AG04450 (cell line): ENCODE results near the gene TNFAIP8. TPM values are rescaled to one million over a fixed set of nuclear protein-coding genes. Genes with fewer than 3 reads are reported as not detected.

Source experiments
- CTCF ChIA-PET: fragments of 300-600, 350-600 bp; formaldehyde crosslinking; extraction: SDS; loops from one replicate; lab custom pipeline; 2022; ENCODE audit warnings: antibody characterized with exemption, inconsistent platforms; lab: Charles Lee
- POLR2A ChIA-PET: fragments of 350-600 bp; formaldehyde crosslinking; extraction: SDS; loops from one replicate; lab custom pipeline; 2021; ENCODE audit warnings: antibody characterized with exemption, inconsistent platforms; lab: Yijun Ruan, JAX
- DNase-seq: peaks from one replicate; pipeline ENCODE4 v3.0.0-alpha.2; 2011; ENCODE audit warnings: low read depth, low spot score
- H3K27ac ChIP-seq: one replicate; pipeline ENCODE4 v1.5.1; 2012; ENCODE audit warnings: low read depth, low read length, control low read depth
- H3K27me3 ChIP-seq: one replicate; pipeline ENCODE4 v1.6.0; 2012; ENCODE audit warnings: low read length; ENCODE audit not compliant: control insufficient read depth, insufficient read depth
- H3K4me3 ChIP-seq: 2 replicates; pipeline ENCODE4 v1.5.1; 2011; ENCODE audit warnings: mild to moderate bottlenecking, low read depth, low read length, control low read depth
- H3K9me3 ChIP-seq: 2 replicates; pipeline ENCODE4 v1.5.1; 2012; ENCODE audit warnings: low read length; ENCODE audit not compliant: control insufficient read depth, insufficient read depth
- CTCF ChIP-seq: IDR thresholded peaks from 2 replicates; pipeline ENCODE4 v1.5.1; 2011; ENCODE audit warnings: low read depth, low read length, control low read depth, inconsistent platforms
- polyA plus RNA-seq: library from polyadenylated mRNA; depleted of rRNA; stranded (reverse); fragments of >200 nt; gene quantifications from 2 replicates; pipeline ENCODE4 v1.2.3, GENCODE V29; 2011

The TNFAIP8 gene
- polyA plus RNA-seq, 1 experiment: 56.4 TPM

- ChIA-PET CTCF (interaction anchor here (1.4 kb wide), 1 partner anchor 19 kb away, joined by 6 read pairs; no protein-coding TSS in a partner anchor), POLR2A (interaction anchor here (0.8 kb wide), 1 partner anchor 15 kb away, joined by 6 read pairs; no protein-coding TSS in a partner anchor)
- DNase-seq: no peak
- TF ChIP-seq CTCF: no peak
- Histone ChIP-seq H3K4me3 (no peak overlapping the region), H3K27me3 (no peaks in the 10 kb centered on the region), H3K27ac (no peak overlapping the region), H3K9me3 (no peaks in the 10 kb centered on the region)
These were observed 37.4 kb downstream of the TNFAIP8 start for GRCh38 chr5:119393201-119393691.

GRCh38 chr5:119393746-119394145, 37.9 kb downstream of the TNFAIP8 start:
- ChIA-PET POLR2A (interaction anchor here (0.8 kb wide), 1 partner anchor 15 kb away, joined by 6 read pairs; no protein-coding TSS in a partner anchor), CTCF (interaction anchor here (0.5 to 1.4 kb wide), 2 partner anchors 18 kb away, joined by 3 to 6 read pairs; no protein-coding TSS in a partner anchor)
- no peak overlapping the region for H3K4me3 ChIP-seq
- no peak for DNase-seq
- no peak for TF ChIP-seq CTCF
- H3K9me3 ChIP-seq: no peaks in the 10 kb centered on the region
- H3K27me3 ChIP-seq: no peaks in the 10 kb centered on the region
- no peak overlapping the region for H3K27ac ChIP-seq

- Histone ChIP-seq H3K27me3 (no peaks in the 10 kb centered on the region), H3K4me3 (no peak overlapping the region), H3K9me3 (no peaks in the 10 kb centered on the region), H3K27ac (peak overlapping the region; percentile 23)
- POLR2A ChIA-PET: no interaction called here
- DNase-seq: no peak
- TF ChIP-seq CTCF: no peak
- CTCF ChIA-PET: interaction anchor here (0.5 to 1.1 kb wide), 3 partner anchors 16 to 379 kb away, joined by 3 to 7 read pairs (median 6); no protein-coding TSS in a partner anchor
These were observed 39.4 kb downstream of the TNFAIP8 start for GRCh38 chr5:119395080-119395836.

- POLR2A ChIA-PET: no interaction called here
- Histone ChIP-seq H3K27ac (no peak overlapping the region), H3K9me3 (no peaks in the 10 kb centered on the region), H3K4me3 (no peak overlapping the region), H3K27me3 (no peaks in the 10 kb centered on the region)
- TF ChIP-seq CTCF: no peak
- CTCF ChIA-PET: interaction anchor here (1.5 kb wide), 1 partner anchor 408 kb away, joined by 3 read pairs; the partner anchor contains the start of gene DTWD2
- DNase-seq: no peak
These were observed 40.3 kb downstream of the TNFAIP8 start for GRCh38 chr5:119396030-119396664.
